Jurkat, Clone E6-1 (cell line): ENCODE measurements around the gene LAT.
"Not testable (repeated sequence)": the region's sequence is repeated elsewhere in the genome, so short reads cannot be mapped to it uniquely, and the experiment has no call there.

Source experiments
- DNase-seq: peaks from one replicate; pipeline ENCODE4 v3.0.0-alpha.2; 2011; ENCODE audit warnings: low read depth, low spot score
- H3K4me3 ChIP-seq: 2 replicates; pipeline ENCODE4 v1.5.1; 2011; ENCODE audit warnings: mild to moderate bottlenecking, low read length, control low read depth, moderate library complexity

The LAT gene

GRCh38 chr16:28998837-28999236 is 14.0 kb downstream of the LAT start:
- DNase-seq, result no peak
- no peak overlapping the region for H3K4me3 ChIP-seq

DNA sequence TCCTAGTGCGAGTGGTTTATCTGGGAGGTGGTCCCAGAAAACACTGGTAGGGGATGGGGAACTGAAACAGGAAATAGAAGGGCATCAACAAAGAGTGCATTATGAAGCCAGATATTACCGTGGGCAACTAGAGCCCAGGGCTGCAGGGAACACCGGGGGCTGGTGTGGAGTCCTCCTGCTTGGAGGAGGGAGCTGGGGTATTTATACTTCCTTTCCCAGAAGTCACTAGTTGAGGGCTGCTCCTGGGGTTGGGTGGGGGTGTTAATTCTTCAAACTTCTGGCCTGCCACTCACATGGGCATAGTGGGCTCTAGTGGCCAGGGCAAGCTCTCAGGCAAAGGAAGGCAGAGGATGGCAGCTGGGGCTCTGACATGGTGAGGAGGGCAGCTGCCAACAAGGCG is 14.7 kb downstream of the LAT start:
- no peak for DNase-seq
- no peak overlapping the region for H3K4me3 ChIP-seq

DNA sequence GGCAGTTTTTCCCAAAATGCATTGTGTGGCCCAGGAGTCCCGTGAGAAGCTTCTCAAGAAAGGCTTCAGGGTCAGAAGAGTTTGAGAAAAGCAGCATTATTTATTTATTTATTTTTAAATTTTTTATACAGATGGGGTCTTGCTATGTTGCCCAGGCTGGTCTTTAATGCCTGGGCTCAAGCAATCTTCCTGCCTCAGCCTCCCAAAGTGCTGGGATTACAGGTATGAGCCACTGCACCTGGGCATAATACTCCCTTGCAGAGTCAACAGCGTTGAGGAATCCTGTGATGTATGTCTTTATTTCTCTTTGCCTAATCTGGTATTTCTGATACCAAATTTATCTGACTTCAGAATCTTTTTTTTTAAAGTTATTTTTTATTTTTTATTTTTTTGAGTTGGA is 15.2 kb downstream of the LAT start:
- DNase-seq, result no peak

GRCh38 chr16:29004496-29005139 is 19.8 kb downstream of the LAT start:
- not testable (repeated sequence) for H3K4me3 ChIP-seq, DNase-seq

More for the DNA sequence above, 15.2 kb downstream of the LAT start:
- no peak overlapping the region for H3K4me3 ChIP-seq

DNA sequence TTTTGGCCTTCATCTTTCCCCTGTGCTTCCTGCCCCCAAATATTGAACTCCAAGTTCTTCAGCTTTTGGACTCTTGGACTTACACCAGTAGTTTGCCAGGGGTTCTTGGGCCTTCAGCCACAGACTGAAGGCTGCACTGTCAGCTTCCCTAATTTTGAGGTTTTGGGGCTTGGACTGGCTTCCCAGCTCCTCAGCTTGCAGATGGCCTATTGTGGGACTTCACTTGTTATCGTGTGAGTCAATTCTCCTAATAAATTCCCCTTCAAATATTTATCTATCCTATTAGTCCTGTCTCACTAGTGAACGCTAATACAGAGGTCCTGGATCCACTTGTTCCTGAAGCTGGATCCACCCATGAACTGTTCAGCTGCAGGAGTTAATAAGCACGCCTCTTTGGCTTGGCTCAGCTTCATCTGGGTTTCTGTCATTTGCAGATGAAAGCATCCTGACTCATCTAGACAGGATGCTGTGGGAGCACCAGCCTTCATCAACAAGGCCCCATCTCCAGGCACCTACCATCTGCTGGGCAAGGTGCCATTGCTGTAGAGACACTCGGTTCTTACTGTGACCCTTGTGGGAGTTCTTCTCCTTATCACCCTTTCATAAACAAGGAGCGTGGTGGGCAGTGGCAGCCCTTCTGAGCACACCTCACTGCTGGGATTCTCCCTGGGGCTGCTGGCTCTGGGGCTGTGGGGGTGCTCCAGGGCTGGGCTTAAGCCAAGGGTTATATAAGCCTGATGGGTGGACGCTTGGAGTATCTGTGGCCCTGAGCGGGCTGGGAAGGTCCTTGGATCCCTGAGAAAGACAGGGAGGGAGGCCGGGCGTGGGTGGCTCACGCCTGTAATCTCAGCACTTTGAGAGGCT is 23.1 kb downstream of the LAT start:
- H3K4me3 ChIP-seq, result peak overlapping the region; percentile 32
- peak; percentile 98 for DNase-seq

DNA sequence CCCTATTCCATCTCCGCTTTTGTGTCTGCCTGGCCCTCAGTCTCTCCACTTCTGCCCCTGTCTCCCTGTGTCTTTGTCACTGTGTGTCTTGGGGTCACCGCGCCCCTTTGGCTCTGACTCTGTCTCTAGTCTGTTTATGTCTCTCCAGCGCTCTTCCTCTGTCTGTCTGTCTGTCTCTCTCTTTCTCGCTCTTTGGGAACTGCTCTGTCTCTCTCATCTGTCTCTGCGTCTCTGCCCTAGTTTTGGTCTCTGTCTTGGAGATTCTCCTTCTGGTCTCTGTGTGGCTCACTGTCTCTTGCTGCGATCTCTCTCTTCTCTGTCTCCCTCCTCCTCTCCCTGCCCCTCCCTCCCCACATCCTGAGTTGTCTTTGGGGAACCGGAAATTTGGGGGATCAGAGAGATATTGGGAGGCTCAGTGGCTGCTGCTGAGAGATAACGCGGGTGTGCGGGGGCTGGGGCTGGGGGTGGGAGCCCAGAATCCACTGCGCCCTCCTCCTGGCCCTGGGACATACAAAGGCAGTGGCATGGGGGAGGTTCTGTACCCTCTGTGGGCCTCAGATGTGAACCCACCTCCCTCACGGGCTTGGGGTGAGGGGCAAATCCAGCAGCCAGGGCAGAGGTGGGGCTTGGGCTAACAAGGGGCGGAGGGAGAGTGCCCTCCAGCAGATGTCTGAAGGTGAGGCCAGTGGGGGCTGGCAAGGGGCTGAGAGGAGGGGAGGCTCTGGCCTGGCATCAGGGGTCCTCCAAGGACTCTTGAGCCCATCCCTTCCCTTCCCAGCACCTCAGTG is 24.4 kb downstream of the LAT start:
- peak overlapping the region; percentile 43 for H3K4me3 ChIP-seq
- peak; percentile 97 for DNase-seq

DNA sequence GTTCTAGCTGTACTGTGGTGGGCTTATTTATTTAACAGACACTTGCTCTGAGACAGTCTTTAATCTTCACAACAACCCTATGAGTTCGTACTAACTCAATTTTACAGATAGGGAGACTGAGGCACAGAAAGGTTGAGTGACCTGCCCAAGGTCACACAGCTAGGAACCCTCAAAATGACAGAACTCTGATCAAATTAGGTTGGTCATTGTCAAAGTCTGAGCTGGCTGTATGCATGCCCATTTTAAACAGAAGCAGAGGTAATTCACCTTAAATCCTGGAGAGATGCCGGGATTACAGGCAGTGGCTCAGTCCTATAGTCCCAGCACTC is 24.9 kb downstream of the LAT start:
- H3K4me3 ChIP-seq, result peak overlapping the region; percentile 37

DNA sequence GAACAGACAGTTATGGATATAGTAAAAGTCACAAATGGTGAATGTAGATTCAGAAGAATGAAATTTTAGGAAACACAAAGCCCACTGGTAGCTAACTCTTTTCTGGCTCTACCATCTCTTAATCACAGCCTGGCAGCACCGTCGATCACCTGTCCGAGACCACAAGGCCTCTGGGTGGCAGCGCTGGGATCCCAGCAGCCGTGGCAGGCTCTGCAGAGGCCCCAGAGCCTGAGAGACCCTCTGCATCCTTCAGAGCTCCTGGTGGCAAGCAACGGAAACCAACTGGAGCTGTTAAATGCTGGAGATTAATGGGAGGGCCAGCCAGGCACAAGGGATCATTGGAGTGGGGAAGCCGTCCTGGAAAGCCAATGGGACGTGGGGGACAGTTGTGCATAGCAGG is 26.3 kb downstream of the LAT start:
- DNase-seq, result no peak
- no peak overlapping the region for H3K4me3 ChIP-seq

More for the DNA sequence above, 24.9 kb downstream of the LAT start:
- no peak for DNase-seq

- no peak overlapping the region for H3K4me3 ChIP-seq
- DNase-seq, result no peak
These were observed 27.0 kb downstream of the LAT start for GRCh38 chr16:29011851-29012250.

DNA sequence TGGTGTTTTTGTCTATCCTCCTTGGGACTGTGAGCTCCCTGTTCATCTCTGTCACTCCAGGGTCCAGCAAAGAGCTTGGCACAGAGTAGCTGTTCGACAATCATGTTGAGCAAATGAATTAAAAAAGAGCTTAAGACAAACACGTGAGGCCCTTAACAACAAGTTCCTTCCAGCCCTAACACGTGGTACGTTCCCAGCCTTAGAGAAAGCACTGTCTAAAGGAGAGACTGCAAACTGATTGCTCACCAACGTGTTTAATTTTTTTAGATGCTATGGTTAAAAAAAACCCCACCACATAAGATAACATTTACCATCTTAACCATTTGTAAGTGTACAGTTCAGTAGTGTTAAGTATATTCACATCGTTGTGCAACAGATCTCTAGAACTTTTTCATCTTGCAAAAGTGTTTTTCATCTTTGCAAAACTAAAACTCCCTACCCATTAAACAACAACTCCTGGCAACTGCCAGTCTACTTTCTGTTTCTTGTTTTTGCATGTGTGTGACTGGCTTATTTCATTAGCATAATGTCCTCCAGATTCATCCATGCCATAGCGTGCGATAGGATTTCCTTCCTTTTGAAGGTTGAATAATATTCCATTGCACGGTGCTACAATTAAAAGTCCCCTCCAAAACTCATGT is 28.2 kb downstream of the LAT start:
- no peak overlapping the region for H3K4me3 ChIP-seq
- peak; percentile 84 for DNase-seq

DNA sequence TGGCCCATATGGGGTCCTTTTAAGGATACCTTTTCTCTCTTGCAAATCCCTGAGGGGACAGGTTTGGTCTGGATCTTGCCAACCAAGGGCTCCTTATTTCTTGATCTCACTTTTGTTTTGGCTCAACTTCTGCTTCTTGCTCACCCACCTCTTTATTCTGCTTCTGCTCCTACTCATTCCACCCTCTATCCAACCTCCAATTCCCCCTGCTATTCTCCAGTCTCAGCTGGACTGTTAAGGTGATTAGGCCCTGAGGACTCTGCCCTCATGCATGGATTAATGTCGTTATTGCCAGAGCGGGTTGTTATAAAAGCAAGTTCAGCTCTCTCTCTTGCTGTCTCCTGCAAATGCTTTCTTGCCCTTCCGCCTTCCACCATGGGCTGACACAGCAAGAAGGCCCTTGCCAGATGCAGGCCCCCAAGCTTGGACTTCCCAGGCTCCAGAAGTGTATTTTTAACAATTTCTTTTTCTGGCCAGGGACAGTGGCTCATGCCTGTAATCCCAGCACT is 29.8 kb downstream of the LAT start:
- H3K4me3 ChIP-seq, result no peak overlapping the region
- DNase-seq, result no peak

- H3K4me3 ChIP-seq, result no peak overlapping the region
- DNase-seq, result no peak
These were observed 37.3 kb downstream of the LAT start for GRCh38 chr16:29022196-29022595.

GRCh38 chr16:29023279-29024277 is 38.7 kb downstream of the LAT start:
- peak overlapping the region; percentile 21 for H3K4me3 ChIP-seq
- no peak for DNase-seq

DNA sequence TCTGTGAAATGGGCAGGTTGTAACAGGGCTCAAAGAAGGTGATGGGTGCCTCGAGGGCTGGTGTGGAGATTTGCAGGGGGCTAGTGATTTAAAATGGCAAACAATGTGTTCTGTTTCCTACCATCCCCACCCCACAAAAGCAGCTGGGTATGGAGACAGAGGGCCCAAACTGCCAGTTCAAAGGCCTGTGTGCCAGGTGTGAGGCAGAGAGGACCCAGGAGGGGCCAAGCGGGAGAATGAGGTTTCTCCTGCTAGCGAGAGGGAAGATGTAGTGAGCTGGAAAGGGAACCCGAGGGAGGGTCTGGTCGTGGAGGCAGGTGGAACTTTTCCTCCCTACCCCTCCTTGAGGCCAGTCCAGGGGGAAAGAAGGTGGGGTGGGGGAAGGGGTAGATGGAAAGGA is 39.4 kb downstream of the LAT start:
- H3K4me3 ChIP-seq, result peak overlapping the region; percentile 21
- peak; percentile 75 for DNase-seq

- peak overlapping the region; percentile 3 for H3K4me3 ChIP-seq
- peak; percentile 89 for DNase-seq
These were observed 40.4 kb downstream of the LAT start for GRCh38 chr16:29025218-29025617.

- no peak for DNase-seq
- H3K4me3 ChIP-seq, result no peak overlapping the region
These were observed 40.9 kb downstream of the LAT start for GRCh38 chr16:29025735-29026134.

DNA sequence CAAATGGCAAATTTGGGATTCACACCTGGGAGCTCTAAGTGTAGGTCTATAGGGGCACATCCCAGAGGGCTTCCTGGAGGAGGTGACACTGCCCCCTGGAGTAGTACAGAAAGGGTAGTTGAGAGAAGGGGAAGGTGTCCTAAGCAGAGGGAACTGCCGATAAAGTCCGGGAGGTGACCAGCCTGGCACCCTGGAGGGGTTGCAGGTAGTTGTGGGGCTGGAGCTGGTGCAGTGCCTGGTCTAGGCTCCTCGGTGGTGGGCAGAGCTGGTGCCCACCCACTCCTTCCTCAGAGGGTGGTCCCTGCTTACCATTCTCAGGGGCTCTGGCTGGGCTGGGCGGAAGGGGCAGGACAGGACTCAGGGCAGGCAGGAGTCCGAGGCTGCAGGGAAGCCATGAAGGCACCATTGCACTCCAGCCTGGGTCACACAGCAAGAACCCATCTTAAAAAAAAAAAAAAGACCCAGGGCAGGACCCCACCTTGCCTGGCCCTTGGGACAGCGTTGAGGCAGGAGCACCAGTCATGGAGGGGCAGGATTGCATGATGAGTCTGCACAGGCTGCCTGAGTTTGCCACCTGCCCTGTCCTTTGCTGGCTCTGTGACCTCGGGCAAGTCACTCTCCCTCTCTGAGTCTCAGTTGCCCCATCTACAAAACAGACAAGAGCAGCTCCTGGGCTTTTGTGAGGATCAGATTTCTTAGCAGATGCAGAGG is 43.8 kb downstream of the LAT start:
- DNase-seq, result no peak
- H3K4me3 ChIP-seq, result no peak overlapping the region
